GM18870 (cell line): ENCODE measurements around the gene RHOF.
"Not testable (repeated sequence)": the region's sequence is repeated elsewhere in the genome, so short reads cannot be mapped to it uniquely, and the experiment has no call there.

ENCODE experiments used
- ATAC-seq: cut with Tn5 transposase; IDR thresholded peaks from one replicate; pipeline ENCODE4 v1.9.1; 2021; ENCODE audit warnings: moderate library complexity; ENCODE audit not compliant: unreplicated experiment

The RHOF gene

DNA sequence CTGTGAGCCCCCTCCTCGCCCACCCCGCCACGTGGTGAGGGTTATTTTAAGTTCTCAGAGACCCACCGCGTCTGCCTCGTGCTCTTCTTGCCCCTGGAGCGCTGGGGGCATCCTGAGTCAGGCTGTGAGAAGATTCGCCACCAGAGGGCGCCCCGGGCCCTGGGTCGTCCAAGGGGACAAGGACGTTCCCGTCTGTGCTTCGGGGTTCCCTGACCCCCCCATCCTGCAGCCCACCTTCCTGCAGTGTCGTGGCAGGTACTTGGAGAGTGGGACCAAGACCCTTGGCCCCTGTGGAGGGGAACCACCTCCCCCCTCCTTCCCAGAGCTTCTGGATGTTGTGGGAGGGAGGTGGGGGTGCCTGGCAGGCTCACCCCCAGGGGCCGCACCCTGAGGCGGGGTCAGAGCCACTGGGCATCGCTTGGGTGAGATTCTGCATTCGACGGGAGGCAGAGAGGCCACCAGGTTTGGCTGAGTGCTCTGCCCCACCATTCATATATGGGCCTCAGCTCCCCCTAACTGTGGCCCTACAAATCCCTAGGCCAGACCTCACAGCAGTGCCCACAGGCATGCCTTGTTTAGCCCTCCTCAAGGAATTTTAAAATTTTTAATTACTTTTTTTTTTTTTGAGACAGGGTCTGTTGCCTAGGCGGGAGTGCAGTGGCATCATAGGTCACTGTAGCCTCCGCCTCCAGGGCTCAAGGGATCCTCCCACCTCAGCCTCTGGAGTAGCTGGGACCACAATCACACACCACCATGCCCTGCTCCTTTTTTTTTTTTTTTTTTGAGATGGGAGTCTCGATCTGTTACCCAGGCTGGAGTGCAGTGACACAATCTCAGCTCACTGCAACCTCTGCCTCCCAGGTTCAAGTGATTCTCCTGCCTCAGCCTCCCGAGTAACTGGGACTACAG lies 17.0 kb downstream of the RHOF start:
- ATAC-seq: no peak

DNA sequence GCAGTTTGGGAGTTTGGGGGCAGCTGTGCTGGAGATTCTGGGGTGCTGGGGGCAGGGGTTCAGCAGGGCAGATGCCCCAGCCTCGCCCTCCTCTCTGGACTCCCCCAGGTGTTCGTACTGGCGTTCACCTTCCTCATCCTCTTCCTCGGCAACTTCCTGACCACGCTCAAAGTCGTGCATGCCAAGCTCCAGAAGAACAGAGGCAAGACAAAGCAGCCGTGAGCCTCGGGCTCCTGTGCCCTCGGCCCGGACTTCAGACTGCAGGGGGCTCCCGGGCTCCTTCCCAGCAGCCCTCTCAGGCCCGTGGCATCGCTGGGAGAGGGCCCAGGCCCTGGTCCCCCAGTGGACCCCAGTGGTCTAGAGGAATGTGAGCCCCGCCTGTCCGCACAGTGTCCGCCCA lies 18.0 kb downstream of the RHOF start:
- no peak for ATAC-seq

DNA sequence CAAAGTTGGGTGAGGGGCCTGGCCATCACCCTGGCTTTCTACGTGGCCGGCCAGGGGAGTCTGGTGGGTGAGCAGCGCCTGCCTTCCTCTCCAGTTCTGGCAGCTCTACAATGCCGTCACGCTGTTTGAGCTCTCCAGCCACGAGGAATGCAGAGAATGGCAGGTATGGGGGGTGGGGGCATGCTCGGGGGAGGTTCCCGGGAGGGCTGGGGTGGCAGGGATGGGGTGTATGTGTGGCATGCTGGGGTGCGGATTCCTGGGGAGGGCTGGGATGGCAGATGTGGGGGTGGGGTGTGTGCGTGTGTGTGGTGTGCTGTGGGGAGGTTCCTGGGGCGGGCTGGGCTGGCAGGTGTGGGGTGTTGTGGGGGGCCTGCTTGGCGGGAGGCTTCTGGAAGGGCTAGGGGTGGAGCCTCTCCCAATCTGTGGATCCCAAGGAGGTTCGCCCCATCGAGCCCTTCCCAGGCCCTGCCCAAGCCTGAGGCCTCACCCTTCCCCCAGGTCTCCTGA lies 18.5 kb downstream of the RHOF start:
- ATAC-seq: no peak

DNA sequence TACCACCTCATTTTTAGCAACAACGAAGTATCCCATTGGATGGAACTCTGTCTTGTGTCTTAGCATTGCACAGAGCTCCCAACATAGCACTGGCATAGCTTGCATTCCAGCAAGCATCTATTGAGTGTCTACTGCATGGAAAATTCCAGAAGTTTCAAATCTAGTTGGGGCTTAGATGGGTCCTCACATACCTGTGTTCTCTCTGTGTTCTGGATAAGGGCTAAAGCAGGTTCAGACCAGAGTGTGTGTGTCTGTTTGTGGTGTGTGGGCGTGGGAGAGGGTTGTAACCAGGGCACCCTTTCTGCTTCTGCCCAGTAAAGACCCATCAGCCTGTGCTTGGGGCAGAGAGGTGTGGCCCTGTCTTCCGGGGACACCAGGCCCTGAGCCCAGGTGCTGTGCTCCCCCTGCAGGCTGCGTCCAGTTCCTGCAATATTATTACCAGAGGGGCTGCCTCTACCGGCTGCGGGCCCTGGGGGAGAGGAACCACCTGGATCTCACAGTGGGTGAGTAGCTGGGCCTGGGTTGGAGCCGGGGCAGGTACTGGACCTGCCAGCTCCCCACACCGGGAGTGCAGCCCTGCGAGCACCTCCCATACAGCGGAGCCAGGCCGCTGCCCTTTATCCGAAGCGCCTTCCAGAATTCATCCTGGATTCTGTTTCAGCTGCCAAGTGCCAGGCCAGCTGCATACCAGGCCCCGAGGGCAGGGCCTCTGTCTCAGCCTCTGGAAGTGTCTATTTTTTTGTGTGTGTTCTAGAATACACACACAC lies 20.3 kb downstream of the RHOF start:
- ATAC-seq: no peak

DNA sequence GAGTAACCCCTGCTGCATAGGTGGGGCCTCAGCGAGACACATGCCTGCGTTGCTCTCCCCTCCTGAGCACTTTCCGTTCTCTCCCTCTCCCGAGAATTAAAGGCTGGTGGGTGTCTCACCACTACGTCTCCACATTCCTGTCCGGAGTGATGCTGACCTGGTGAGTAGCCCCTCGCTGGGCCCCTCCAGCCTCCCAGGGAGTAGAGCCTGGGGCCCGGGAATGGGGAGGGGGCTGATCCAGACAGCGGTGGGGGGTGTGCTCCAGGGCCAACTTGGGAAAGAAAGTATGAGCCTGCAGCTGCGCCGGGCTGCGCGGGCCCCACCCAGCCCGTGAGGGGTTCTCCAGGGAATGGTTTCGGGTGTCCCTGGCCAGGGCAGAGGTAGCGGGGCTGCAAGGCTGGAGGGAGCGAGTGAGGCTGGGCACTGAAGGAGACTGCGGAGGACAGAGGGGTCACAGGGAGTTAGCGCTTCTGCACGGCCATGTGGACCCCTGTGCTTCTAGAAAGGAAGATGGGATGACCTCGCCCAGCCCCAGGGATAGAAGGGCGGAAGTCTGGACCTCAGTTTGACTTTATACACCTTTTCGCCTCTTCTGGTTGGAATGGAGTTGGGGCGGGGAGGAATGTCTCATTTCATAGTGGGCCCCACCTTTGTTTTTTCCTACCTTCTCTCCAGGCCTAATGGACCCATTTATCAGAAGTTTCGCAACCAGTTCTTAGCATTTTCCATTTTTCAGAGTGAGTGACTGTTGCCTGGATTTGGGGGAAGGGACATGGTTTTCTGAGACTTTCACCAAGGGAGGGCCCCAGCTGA lies 22.5 kb downstream of the RHOF start:
- ATAC-seq: no peak

DNA sequence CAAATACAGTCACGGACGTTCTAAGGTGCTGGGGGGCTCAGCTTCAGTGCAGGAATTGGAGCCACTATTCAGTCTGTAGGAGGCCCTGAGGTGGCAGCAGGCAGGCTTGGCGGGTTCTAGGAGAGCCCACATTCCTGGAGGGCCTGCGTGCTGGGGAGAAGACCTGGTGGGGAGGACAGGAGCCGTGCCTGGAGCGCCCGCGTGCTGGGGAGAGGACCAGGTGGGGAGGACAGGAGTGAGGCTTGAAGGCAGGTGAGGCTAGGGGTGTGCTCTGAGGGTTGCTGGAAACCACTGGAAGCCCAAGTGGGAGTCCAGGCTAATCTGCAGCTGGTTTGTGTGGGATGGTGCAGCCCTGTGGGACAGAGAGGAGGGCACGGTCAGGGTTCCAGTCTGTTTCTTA lies 23.1 kb downstream of the RHOF start:
- no peak for ATAC-seq

DNA sequence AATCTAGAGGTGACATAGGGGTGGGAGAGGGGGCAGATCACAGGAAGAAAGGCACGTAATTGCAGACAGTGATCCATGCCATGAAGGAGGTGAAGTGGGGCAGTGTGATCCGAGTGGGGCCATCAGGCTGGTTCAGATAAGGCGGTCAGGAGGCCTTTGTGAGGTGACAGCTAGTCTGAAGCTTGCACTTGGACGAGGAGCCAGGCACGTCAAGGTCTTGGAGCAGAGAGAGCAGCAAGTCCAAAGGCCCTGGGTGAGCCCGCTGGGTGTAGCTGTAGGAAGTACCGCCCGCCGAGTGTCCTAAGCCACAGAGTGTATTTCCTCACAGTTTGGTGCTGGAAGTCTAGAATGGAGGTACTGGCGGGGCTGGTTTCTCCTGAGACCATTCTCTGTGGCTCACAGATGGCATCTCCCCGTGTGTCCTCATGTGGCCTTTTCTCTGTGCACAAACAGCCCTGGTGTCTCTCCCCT lies 23.6 kb downstream of the RHOF start:
- no peak for ATAC-seq

DNA sequence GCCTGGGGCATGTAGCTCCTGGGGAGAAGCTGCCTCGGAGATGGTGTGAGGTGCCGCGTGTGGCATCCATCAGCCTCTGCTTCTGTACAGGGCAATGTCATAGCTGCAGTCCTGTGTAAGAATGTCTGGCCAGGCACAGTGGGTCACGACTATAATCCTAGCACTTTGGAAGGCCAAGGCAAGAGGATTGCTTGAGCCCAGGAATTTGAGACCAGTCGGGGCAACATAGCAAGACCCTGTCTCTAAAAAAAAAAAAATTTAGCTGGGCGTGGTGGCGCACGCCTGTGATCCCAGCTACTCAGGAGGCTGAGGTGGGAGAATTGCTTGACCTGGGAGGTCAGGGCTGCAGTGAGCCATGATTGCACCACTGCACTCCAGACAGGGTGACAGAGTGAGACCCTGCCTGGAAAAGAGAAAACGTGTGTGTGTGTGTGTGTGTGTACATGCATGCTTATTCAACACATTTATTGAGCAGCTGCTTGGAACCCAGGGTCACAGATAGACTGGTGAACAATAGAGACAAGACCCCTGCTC lies 24.1 kb downstream of the RHOF start:
- no peak for ATAC-seq

DNA sequence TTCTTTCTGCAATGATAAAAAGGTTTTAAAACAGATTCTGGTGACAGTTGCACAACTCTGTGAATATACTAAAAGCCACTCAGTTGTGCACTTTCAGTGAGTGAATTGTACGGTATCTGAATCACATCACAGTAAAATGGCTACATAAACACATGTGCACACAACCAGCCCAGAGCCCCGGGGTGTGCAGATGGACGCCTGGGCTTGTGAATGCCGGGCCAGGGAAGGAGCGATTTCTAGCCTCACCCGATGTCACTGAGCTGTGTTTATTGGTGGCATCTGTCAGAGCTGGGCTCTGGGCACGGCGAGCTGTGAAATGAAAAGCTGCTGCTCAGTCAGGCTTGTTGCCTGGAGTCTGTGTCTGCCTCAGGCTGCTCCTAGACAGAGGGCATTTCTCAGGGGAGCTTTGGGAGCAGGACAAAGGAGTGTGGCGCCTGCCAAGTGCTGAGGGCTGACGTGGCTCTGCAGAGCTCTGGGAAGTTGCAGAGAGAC lies 25.9 kb downstream of the RHOF start:
- no peak for ATAC-seq

DNA sequence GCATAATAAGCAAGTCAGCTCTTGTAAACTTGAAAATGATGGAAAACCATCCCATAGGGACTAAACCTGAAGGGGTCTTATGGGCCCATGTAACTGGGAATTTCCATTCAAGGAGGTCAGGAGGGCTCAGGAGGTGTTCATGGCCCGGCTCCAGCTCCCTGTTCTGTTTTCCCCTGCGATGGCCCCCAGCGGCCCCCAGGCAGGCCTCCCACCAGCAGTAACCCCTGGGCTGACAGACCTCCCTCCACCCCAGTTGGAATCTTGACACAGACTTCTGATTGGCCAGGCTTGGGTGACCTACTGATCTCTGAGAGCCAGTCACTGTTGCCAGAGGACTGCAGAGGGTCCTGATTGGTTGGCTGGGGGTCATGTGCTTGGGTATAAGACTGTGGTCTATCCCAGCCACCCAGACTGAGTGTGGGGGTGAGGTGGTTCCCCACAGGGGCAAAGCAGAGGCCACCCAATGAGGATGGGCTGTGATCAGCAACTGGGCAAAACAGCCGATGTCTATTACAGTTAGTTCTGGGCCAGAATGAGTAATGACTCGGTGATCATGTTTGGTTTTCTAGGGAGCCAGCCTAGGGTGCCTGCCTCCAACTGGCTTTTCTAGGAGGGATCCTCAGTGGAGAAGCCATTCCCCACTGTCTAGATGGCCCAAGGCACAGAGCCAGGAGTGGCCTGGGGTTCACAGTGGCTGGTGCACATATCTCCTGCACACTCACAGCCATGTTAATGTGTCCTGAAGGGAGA lies 27.0 kb downstream of the RHOF start:
- no peak for ATAC-seq

DNA sequence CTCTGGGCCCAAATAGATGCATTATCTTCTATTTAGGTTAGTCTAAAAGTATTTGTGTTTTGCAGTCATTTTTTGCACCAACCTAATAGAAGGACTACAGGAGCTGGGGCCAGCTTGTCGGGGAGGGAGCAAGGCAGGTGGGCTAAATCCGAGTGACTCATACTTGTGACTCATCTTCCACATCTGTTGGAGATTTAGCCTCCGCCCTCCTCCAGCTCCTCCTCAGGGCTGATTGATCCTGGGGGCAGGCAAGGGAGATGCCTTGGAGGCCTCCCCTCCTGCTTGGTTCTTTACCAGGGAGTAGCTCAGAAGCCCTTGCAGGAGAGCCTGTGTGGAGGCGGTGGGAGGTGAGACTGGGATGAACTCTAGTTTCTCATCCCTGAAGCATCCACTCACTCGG lies 27.9 kb downstream of the RHOF start:
- no peak for ATAC-seq

DNA sequence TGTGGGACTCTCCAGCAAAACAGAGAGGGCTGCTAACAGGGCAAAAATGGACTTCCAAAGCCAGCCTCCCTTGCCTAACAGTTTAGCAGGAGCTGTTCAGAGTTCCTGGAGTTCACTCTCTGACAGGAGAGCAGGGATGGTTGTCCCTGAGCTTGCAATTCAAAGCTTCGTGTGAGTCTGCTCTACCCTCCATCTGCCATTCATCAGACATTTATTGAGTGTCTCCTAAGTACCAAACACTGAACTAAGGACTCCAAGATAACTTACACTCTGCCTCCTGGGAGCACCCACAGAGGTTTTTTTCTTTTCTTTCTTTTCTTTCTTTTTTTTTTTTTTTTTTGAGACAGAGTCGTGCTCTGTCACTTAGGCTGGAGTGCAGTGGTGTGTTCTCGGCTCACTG lies 28.7 kb downstream of the RHOF start:
- ATAC-seq: no peak

DNA sequence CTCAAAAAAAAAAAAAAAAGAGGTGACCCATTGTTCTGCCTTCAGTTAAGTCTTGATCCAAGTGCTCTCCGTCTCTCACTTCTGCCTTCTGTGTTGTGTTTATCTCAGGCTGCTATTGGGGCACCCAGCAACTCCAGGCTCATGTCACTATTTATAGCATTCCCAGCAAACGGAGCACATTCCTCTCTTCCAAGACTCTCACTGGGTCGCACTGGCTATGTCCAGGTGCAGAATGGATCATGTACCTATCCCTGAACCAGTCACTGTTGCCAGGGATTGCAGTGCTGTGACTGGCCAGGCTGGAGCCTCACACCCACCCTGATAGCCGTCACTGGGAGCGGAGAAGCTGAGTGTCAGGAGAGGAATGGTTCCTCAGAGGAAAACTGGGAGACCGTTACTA lies 31.2 kb downstream of the RHOF start:
- no peak for ATAC-seq

DNA sequence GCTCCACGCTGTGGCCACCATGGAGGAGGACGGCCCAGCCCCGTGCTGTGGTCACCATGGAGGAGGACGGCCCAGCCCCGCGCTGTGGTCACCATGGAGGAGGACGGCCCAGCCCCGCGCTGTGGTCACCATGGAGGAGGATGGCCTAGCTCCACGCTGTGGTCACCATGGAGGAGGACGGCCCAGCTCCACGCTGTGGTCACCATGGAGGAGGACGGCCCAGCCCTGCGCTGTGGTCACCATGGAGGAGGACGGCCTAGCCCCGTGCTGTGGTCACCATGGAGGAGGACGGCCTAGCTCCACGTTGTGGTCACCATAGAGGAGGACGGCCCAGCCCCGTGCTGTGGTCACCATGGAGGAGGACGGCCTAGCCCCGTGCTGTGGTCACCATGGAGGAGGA lies 35.0 kb downstream of the RHOF start:
- not testable (repeated sequence) for ATAC-seq

DNA sequence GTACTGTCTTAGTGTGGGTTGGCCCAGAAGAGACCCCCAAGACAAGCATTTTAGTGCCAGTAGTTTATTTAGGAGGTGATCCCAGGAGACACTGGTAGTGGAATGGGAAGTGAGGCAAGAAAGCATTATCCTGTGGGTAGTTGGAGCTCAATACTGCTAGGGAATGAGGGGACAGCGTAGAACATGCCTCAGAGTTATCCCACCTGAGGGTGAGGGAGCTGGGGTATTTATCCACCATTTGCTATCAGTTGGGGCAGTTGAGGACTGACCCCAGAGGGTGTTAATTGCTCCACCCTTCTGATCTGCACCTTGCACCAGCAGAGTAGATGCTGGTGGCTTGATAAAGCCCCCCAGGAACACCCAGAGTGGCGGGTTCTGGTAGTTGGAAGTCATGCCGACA lies 37.9 kb downstream of the RHOF start:
- ATAC-seq: no peak

DNA sequence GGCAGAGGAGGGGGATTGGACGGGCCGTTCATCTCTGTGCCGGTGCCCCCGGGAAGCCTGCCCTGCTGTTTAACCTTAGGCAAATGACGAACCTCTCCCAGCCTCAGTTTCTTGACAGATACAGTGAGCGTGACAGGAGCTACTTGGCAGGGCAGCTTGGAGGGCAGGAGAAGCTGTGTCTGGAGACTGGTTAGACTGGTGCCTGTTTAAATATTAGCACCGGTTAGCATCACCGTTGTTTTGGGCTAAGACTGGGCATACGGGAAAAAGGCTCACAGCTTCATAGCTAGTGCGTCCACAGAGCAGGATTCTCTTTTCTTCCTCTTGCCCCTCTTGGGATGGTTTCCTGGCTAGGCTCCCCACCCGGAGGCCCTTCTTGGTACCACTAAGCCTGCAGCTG lies 38.7 kb downstream of the RHOF start:
- ATAC-seq: no peak

DNA sequence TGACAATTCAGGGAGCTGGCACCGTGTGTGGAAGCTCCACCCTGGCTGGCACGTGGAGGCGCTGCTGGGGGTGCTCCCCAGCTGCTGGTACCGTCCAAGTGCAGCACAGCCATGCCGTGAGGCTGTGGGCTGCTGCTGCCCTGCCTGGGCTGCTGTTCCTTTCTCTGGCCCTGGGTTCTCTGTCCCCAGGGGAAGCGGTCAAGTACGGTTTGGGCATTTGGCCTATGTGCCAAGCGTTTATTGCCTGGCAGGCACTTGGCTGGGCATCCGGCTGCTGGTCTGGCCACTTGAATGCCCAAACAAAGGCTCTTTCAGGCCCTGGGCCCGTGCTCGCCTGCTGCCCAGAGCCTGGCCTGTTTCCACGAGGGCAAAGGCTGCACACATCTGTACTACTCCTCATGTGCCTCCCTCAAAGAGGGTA lies 39.6 kb downstream of the RHOF start:
- ATAC-seq: no peak

DNA sequence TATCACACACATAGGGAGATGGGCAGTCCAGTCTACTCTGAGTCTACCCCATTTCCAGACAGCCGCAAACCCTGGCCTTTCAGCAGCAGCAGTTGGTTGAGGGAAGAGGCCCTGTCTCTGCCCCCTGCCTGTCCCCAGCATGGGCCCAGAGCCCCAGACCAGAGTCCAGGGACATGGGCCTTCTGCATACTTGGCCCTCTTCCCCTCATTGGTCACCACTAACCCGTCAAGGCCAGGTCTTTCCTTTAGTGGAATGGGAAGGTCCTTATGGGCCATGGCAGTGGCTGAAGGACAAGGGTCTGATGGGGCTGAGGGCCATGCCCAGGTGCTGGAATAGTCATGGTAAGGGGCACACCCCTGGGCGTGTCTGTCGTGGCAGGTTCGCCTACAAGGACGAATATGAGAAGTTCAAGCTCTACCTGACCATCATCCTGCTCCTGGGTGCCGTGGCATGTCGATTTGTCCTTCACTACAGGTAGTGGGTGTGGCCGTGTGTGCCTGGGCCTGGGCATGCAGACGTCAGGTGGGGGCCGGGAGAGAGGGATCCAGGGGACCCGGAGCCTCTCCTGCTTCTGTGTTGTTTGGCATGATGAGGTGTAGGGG lies 41.6 kb downstream of the RHOF start:
- no peak for ATAC-seq

DNA sequence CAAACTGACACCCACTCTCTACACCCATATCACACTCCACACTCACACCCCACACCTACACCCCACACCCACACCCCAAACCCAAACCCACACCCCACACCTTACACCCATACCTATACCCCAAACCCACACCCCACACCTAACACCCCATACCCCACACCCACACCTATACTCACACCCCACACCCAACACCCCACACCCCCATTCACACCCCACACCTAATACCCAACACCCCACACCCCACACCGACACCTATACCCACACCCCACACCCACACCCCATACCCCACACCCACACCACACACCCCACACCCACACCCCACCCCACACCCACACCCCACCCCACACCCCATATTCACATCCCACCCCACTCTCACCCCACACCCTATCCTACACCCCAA lies 42.5 kb downstream of the RHOF start:
- no peak for ATAC-seq
